ENCODE measurements around the gene PPM1J.
"Not testable (repeated sequence)": the region's sequence is repeated elsewhere in the genome, so short reads cannot be mapped to it uniquely, and the experiment has no call there.

PPM1J gene

DNA sequence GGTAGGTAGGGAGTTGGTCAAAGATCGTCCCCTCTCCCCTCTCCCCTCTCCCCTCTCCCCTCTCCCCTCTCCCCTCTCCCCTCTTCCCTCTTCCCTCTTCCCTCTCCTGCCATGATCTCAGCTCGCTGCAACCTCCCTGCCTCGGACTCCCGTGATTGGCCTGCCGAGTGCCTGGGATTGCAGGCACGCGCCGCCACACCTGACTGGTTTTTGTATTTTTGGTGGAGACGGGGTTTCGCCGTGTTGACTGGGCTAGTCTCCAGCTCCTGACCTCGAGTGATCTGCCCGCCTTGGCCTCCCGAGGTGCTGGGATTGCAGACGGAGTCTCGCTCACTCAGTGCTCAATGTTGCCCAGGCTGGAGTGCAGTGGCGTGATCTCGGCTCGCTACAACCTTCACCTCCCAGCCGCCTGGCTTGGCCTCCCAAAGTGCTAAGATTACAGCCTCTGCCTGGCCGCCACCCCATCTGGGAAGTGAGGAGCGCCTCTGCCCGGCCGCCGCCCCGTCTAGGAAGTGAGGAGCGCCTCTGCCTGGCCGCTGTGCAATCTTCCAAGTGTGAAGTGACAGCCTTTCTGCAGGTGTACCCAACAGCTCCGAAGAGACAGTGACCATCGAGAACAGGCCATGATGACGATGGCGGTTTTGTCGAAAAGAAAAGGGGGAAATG lies 13.3 kb upstream of the PPM1J start:
- H3K4me3 Mint-ChIP-seq, H3K9me3 Mint-ChIP-seq: not testable (repeated sequence)

DNA sequence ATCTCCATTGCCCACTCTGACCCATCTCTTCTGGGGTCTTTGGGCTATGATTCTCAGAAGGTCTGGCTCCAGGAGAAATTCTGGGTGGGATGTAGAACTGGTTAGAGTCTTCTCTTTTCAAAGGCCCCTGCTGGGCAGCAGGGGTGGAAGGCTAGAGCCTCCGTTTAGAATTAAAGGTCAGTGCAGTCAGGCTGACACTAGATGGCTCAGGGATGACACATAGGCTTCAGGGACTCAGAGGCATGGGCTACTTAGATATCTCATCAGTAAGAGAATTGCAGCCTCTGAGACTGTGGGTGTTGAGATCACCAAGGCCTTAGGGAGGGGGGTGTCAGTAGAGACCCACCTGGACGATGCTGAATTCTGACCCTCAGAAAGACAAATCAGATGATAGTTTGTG lies 12.6 kb upstream of the PPM1J start:
- Mint-ChIP-seq H3K27ac (no peak overlapping the region), H3K36me3 (no peaks in the 10 kb centered on the region), H3K4me1 (peaks cover 7% of the 10 kb centered on the region), H3K9me3 (no peaks in the 10 kb centered on the region), H3K4me3 (no peak overlapping the region), H3K27me3 (peaks cover 5% of the 10 kb centered on the region)
- ATAC-seq (ENCODE audit: low read depth) = no peak
- no peak for DNase-seq (ENCODE audit: low spot score in 2 of 2)

More for the DNA sequence above, 13.3 kb upstream of the PPM1J start:
- not testable (repeated sequence) for ATAC-seq (ENCODE audit: low read depth); H3K4me1 Mint-ChIP-seq; H3K27me3 Mint-ChIP-seq; DNase-seq (ENCODE audit: low spot score in 2 of 2); H3K36me3 Mint-ChIP-seq; H3K27ac Mint-ChIP-seq

GRCh38 chr1:112724240-112724639 lies 9.1 kb upstream of the PPM1J start:
- H3K4me3 Mint-ChIP-seq; H3K36me3 Mint-ChIP-seq; ATAC-seq (ENCODE audit: low read depth); H3K27ac Mint-ChIP-seq; DNase-seq (ENCODE audit: low spot score in 2 of 2); H3K27me3 Mint-ChIP-seq; H3K9me3 Mint-ChIP-seq; H3K4me1 Mint-ChIP-seq: not testable (repeated sequence)

DNA sequence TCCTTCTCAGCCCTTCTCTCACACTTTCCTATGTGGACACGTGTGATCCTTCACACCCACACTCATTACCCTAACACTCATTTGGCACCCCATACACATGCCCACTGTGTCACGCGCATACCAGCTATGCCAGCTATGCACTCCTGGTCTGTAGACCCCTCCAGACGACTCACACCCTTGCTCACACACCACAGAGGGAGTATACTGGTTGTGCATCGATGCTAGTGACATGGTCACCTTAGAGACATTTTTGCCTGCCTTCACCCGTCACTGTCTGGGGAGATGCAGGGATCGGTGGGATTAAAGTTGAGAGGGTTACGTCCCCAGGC lies 8.3 kb upstream of the PPM1J start:
- Mint-ChIP-seq H3K4me3 (no peak overlapping the region), H3K4me1 (peaks cover 6% of the 10 kb centered on the region), H3K27me3 (peaks cover 9% of the 10 kb centered on the region), H3K27ac (no peak overlapping the region), H3K36me3 (no peaks in the 10 kb centered on the region), H3K9me3 (no peaks in the 10 kb centered on the region)
- no peak for ATAC-seq (ENCODE audit: low read depth)
- DNase-seq (ENCODE audit: low spot score in 2 of 2) = no peak

DNA sequence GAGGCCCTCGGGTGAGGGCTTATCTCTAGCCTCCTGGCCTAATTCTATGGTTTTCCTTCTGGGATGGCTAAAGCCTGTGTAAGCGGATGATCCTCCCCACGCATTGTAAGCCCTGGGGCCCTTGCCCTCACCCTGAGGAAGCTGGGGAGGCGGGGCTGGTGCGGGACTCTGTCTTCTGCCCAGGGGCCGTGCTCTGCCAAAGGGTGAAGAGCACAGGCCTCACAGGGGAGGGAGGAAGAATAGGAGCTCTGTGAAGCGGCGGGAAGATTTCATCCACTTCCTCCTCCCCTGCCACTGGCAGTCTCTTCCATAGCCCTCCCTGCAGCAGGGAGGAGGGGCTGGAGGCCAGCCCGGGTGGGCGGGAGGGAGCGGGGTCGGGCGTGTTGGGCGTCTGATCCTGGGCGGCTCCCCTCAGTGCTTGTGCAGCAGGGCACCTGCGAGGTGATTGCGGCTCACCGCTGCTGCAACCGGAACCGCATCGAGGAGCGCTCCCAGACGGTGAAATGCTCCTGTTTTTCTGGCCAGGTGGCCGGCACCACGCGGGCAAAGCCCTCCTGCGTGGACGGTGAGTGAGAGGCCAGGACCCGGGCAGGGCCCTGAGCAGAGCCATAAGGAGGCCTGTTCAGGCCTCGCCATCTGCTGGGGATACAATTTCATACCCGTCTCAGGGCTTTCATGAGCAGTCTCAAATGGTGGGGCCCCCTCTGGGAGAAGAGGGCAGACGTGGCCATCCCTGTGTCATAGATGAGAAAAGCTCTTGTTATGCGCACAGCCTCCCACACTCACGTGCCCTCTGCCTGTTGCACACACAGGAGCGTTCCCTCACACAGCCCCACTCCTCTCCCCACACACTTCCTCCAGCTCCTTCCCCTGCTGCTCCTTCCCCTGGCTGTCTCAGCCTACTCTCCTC lies 7.7 kb upstream of the PPM1J start:
- Mint-ChIP-seq H3K27me3 (peaks cover 9% of the 10 kb centered on the region), H3K36me3 (no peaks in the 10 kb centered on the region), H3K9me3 (no peaks in the 10 kb centered on the region), H3K4me3 (no peak overlapping the region), H3K4me1 (peaks cover 7% of the 10 kb centered on the region), H3K27ac (no peak overlapping the region)
- no peak for DNase-seq (ENCODE audit: low spot score in 2 of 2)
- ATAC-seq (ENCODE audit: low read depth) = no peak

GRCh38 chr1:112721966-112722524 lies 6.9 kb upstream of the PPM1J start:
- Mint-ChIP-seq H3K27me3 (peaks cover 9% of the 10 kb centered on the region), H3K27ac (no peak overlapping the region), H3K36me3 (no peaks in the 10 kb centered on the region), H3K9me3 (no peaks in the 10 kb centered on the region), H3K4me3 (no peak overlapping the region), H3K4me1 (peaks cover 7% of the 10 kb centered on the region)
- ATAC-seq (ENCODE audit: low read depth) = no peak
- no peak for DNase-seq (ENCODE audit: low spot score in 2 of 2)

GRCh38 chr1:112721294-112721693 lies 6.2 kb upstream of the PPM1J start:
- H3K27me3 Mint-ChIP-seq; H3K4me3 Mint-ChIP-seq; DNase-seq (ENCODE audit: low spot score in 2 of 2); H3K36me3 Mint-ChIP-seq; ATAC-seq (ENCODE audit: low read depth); H3K4me1 Mint-ChIP-seq; H3K27ac Mint-ChIP-seq; H3K9me3 Mint-ChIP-seq: not testable (repeated sequence)

DNA sequence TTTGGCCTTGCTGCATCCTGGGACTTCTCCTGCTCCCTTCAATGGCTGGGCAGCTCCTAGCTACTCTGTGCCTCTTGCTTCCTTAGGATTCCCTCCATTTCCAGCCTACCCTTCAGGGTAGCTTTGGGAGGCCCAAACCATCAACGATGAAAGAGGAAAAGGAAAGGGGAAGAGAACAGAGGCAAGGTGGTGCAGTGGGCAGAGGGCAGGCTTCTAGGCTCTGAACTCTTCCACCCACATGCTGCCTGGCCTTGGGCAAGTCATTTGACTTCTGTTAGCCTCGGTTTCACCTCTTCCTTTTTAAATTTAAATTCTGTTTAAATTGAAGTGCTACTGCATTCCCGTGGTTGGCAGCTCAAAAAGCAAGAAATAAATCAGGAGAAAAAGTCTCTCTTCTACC lies 5.7 kb upstream of the PPM1J start:
- H3K4me1 Mint-ChIP-seq = peaks cover 14% of the 10 kb centered on the region
- peaks cover 9% of the 10 kb centered on the region for H3K27me3 Mint-ChIP-seq
- H3K9me3 Mint-ChIP-seq = no peaks in the 10 kb centered on the region
- no peak for ATAC-seq (ENCODE audit: low read depth)
- no peak overlapping the region for H3K27ac Mint-ChIP-seq
- no peak for DNase-seq (ENCODE audit: low spot score in 2 of 2)
- H3K4me3 Mint-ChIP-seq = no peak overlapping the region
- no peaks in the 10 kb centered on the region for H3K36me3 Mint-ChIP-seq

GRCh38 chr1:112719706-112720105 lies 4.6 kb upstream of the PPM1J start:
- H3K9me3 Mint-ChIP-seq = no peaks in the 10 kb centered on the region
- H3K4me3 Mint-ChIP-seq = no peak overlapping the region
- no peak overlapping the region for H3K27ac Mint-ChIP-seq
- H3K4me1 Mint-ChIP-seq = peaks cover 17% of the 10 kb centered on the region
- no peak for ATAC-seq (ENCODE audit: low read depth)
- no peaks in the 10 kb centered on the region for H3K36me3 Mint-ChIP-seq
- peaks cover 9% of the 10 kb centered on the region for H3K27me3 Mint-ChIP-seq
- no peak for DNase-seq (ENCODE audit: low spot score in 2 of 2)

- Mint-ChIP-seq H3K36me3 (no peaks in the 10 kb centered on the region), H3K27me3 (peaks cover 9% of the 10 kb centered on the region), H3K9me3 (no peaks in the 10 kb centered on the region), H3K27ac (no peak overlapping the region), H3K4me3 (no peak overlapping the region), H3K4me1 (peaks cover 19% of the 10 kb centered on the region)
- ATAC-seq (ENCODE audit: low read depth) = peak; percentile 11
- peak; percentile 64 to 71 for DNase-seq (ENCODE audit: low spot score in 2 of 2)
Observed at GRCh38 chr1:112718691-112719418, 3.7 kb upstream of the PPM1J start.

DNA sequence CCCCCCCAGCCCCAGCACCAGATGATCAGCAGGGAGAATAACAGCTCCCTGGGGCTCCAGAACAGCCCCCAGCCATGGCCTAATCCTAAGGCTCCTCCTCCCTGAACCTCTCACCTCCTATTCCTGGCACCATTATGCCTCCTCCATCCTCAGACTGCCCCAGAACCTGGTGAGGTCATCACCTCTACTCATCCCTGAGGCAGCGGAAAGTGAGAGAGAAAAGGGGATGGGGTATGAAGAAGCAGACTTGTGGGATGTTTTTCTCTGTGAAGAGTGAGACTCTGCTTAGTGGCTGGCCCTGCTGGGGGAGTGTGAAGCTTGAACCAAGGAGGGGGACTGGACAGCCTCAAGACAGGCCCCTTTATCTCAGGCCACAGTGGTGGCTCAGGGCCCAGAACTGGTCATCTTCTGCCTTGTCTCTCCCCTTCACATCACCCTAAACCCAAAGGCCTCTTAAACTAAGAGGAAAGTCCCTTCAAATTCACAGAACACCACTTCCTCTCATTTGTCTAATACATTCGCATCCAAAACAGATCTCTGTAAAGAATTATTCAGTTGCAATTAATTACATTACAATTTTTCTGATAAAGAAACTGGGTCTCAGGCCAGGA lies 2.2 kb upstream of the PPM1J start:
- ATAC-seq (ENCODE audit: low read depth) (no peak), DNase-seq (ENCODE audit: low spot score in 2 of 2) (no peak)
- Mint-ChIP-seq H3K9me3 (no peaks in the 10 kb centered on the region), H3K4me3 (no peak overlapping the region), H3K27ac (no peak overlapping the region), H3K36me3 (no peaks in the 10 kb centered on the region), H3K4me1 (peaks cover 18% of the 10 kb centered on the region), H3K27me3 (peaks cover 4% of the 10 kb centered on the region)

- Mint-ChIP-seq H3K9me3 (no peaks in the 10 kb centered on the region), H3K27ac (peak overlapping the region; percentile 80), H3K4me1 (peaks cover 18% of the 10 kb centered on the region), H3K4me3 (peak overlapping the region; percentile 84), H3K27me3 (peaks cover 2% of the 10 kb centered on the region), H3K36me3 (no peaks in the 10 kb centered on the region)
- peak; percentile 15 for ATAC-seq (ENCODE audit: low read depth)
- DNase-seq (ENCODE audit: low spot score in 2 of 2) = peak; percentile 80 to 81
Observed at GRCh38 chr1:112716133-112716720, 1.1 kb upstream of the PPM1J start.

Measured in memory B cell (primary cell).